T-helper 1 cell (primary cell): ENCODE measurements around the gene AMPD2.

Experiments used
- DNase-seq, 5 donors: peaks; one replicate each; pipeline ENCODE4 v3.0.0-alpha.2; 2012 to 2020
- total RNA-seq, 4 donors: gene quantifications; one replicate each; lab custom pipeline; 2026; lab: John Stamatoyannopoulos, UW

The AMPD2 gene
- 80.8 to 147 (median 88.6) reads per million in 4 donors for total RNA-seq

DNA sequence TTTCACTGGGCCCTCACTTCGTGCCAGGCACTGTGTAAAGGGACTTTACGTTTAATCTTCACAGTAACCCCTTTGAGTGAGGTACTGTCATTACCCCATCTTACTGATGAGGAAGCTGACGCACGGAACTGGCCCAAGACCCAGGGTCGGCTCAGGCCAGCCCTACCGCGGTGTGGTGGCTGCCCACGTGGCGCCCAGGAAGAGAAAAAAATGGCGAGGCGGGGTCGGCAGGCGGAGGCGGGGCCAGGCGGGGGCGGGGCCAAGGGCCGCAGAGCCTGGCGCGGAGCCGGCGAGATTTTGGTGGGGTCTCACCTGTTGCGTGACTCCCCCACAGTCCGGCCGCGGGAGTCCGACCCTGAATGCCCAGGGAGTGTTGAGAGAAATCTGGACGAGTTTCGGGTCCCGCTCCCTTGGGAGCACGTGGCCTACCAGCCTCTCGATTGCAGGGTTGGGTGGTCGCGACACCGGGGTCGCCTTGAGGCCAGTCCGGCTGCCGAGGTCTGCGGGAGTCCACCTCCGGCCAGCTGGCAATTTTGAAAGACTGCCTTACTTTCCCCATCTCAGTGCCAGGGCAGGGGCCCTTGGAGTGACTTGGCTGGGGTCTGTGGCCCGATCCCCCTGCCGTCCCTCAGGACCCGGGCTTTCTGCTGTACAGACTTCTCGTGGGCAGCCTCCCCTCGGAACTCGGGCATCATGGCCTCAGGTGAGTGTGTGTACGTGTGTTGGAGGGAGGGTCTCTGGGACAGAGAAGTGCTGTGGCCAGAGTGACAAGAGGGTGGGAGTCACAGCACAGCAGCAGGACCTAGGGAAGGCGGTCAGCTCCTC is at the start of gene AMPD2, which contains the start of gene GNAT2:
TSS of gene AMPD2 (plus strand) at position 262 of the 825 bp plus-strand sequence. CDS start 1,339 bp downstream, outside the sequence.
TSS of gene GNAT2 (minus strand) at position 41 of the 825 bp plus-strand sequence. CDS start 6,746 bp downstream, outside the sequence.
- DNase-seq = peak; percentile 60 to 71 (median 64)

GRCh38 chr1:109570414-109570813 is 49.2 kb upstream of the AMPD2 start:
- no peak for DNase-seq

- DNase-seq = no peak
These were observed 45.9 kb upstream of the AMPD2 start for GRCh38 chr1:109573785-109574184.

DNA sequence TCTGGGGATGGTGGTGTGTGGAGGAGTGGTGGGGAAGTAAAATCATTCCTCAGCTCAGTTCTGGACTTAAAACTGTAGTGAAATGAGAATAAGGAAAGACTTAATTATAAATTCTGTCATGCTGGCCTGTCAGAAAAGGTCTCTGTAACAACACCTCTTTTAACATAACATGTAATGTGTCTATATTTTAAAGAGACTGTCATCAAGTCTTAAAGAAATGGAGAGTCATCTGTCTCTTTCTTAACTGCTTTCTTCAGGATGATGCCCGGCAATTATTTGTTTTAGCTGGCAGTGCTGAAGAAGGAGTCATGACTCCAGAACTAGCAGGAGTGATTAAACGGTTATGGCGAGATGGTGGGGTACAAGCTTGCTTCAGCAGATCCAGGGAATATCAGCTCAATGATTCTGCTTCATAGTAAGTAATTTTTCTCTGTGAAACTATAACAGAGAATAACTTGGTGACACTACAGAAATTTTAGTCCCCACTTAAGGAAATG is 40.6 kb upstream of the AMPD2 start:
- no peak for DNase-seq

DNA sequence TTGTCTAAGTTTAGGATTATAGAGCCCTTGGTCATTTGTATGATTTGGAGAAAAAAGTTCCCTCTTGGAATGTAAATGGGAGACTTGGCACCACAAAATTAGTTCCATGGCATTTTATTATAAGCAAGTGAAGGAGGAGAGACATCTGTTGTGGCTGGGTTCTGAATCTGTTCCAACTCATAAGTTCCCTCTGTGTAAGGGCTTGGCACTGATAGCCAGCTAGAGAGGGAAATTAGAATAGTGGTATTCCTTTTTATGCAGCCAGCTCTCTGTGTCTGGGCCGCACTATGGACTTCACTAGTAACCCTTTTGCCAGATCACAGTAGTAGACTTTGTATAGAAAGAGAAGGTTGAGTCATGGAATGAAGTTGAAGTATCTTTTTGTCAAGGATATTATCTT is 40.1 kb upstream of the AMPD2 start:
- DNase-seq = no peak

- DNase-seq = no peak
These were observed 37.6 kb upstream of the AMPD2 start for GRCh38 chr1:109582021-109582420.

- DNase-seq = no peak
These were observed 34.9 kb upstream of the AMPD2 start for GRCh38 chr1:109584766-109585165.

- no peak for DNase-seq
These were observed 33.6 kb upstream of the AMPD2 start for GRCh38 chr1:109586055-109586454.

GRCh38 chr1:109589177-109589576 is 30.5 kb upstream of the AMPD2 start:
- DNase-seq = no peak

- DNase-seq = no peak
These were observed 30.0 kb upstream of the AMPD2 start for GRCh38 chr1:109589679-109590078.

DNA sequence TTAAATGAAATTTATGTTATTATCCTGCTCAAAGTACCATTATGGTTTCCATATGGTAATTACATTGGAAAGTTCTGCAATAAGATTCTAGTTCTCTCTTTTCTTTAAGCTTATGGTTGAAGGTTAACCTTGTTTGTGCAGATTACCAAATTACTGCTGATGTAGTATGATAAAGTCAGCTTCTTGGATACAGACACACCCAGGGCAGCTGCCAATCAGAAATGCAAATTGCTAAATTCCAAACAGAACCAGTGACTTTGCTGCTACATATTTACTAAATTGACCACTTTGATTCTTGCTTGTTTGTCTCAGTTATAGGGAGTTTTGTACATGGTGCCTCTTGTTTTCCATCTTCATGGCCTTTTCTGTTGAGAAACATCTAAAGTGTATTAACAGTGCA is 26.7 kb upstream of the AMPD2 start:
- no peak for DNase-seq

- DNase-seq = no peak
These were observed 24.1 kb upstream of the AMPD2 start for GRCh38 chr1:109595531-109595930.

GRCh38 chr1:109598156-109598555 is 21.5 kb upstream of the AMPD2 start:
- DNase-seq = no peak

- no peak for DNase-seq
These were observed 21.0 kb upstream of the AMPD2 start for GRCh38 chr1:109598655-109599054.

- no peak for DNase-seq
These were observed 16.4 kb upstream of the AMPD2 start for GRCh38 chr1:109603229-109603628.

DNA sequence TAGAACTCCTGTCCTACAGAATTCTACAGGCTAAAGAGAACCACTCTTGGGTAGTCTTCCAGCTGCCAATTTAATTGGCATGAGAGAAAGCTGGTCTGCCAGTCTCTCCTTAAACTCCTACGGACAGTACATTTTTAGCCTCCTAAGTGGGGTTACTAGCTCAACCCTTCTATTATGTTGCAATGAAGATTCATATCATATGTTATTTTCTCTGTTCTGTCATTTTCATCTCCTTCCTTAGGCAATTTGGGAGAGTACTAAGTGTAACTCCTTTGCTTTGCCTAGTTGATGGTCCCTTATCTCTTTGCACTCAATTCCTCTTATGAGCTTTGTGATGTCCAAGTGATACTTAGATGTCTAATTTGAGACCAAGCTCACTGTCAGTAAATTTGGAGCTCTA is 14.3 kb upstream of the AMPD2 start:
- DNase-seq = no peak

- DNase-seq = no peak
These were observed 9.8 kb upstream of the AMPD2 start for GRCh38 chr1:109609881-109610280.

DNA sequence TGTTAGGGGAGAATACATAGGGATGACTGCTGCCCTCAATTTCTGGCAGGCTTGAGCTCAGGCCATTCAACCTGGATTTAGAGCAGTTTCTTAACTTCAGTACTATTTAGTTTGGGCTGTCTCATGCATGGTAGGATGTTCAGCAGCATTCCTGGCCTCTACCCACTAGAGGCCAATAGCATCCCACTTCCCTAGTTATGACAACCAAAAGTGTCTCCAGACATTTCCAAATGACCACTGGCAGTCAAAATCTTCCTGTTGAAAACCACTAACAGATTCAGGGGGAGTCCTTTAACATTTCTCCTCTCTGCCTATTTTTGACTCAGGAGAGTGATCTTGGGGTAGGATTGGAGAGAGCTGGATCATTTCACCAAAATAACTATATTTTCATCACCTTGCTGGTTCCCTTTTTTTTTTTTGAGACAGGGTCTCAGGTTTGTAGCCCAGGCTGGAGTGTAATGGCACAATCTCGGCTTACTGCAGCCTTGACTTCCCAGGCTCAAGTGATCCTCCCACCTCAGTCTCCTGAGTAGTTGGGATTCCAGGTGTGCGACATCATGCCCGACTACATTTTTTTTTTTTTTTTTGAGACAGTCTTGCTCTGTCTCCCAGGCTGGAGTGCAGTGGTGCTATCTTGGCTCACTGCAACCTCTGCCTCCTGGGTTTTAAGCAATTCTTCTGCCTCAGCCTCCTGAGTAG is 8.9 kb upstream of the AMPD2 start:
- no peak for DNase-seq

- DNase-seq = no peak
These were observed 8.2 kb upstream of the AMPD2 start for GRCh38 chr1:109611308-109611990.

GRCh38 chr1:109613361-109614147 is 6.1 kb upstream of the AMPD2 start:
- DNase-seq = no peak

DNA sequence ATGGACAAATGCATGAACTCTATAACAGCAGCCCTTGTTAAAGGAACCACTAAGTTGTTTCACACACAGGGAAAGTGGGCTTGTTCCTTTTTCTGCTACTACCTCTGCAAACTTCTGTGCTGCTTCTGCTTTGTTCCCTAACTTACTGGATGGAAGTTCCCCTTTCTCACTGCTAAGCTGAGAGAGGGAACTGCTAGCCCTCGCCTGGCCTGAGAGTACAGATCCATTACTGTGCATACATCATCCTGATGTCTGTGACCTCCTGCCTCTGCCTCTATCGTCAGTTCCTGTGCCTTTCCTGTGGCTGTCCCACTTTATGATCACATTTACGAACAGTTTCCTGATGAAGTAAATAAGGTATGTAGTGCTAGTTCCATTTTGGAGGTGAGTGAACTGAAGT is 3.8 kb upstream of the AMPD2 start:
- DNase-seq = no peak

- no peak for DNase-seq
These were observed 3.2 kb upstream of the AMPD2 start for GRCh38 chr1:109616391-109616790.
